DMS53 treated with DMSO at 0.1 percent for 48 hours (cell line): ENCODE data around the gene LIPT2.

Experiments
- DNase-seq: peaks from one replicate; lab custom pipeline; 2025; ENCODE audit not compliant: unreplicated experiment; lab: John Stamatoyannopoulos, UW

LIPT2 gene

GRCh38 chr11:74466916-74467885 lies 26.3 kb downstream of the LIPT2 start, which contains the start of gene KCNE3:
KCNE3 (minus strand) TSS chr11:74467549; CDS start chr11:74457563, 9,986 bp downstream.
- DNase-seq = no peak

GRCh38 chr11:74465291-74465708 lies 28.2 kb downstream of the LIPT2 start:
- no peak for DNase-seq

- no peak for DNase-seq
Measured at GRCh38 chr11:74464746-74465145, 28.8 kb downstream of the LIPT2 start.

GRCh38 chr11:74463216-74463615 lies 30.3 kb downstream of the LIPT2 start:
- no peak for DNase-seq

GRCh38 chr11:74462631-74463030 lies 30.9 kb downstream of the LIPT2 start:
- DNase-seq = no peak

GRCh38 chr11:74462009-74462408 lies 31.5 kb downstream of the LIPT2 start:
- DNase-seq = no peak

GRCh38 chr11:74460481-74461154 lies 32.9 kb downstream of the LIPT2 start:
- no peak for DNase-seq

- DNase-seq = no peak
Measured at GRCh38 chr11:74460065-74460464, 33.5 kb downstream of the LIPT2 start.

- no peak for DNase-seq
Measured at GRCh38 chr11:74459584-74459983, 33.9 kb downstream of the LIPT2 start.

- DNase-seq = no peak
Measured at GRCh38 chr11:74457356-74457755, 36.2 kb downstream of the LIPT2 start.

GRCh38 chr11:74453373-74453975 lies 40.0 kb downstream of the LIPT2 start:
- peak; percentile 84 for DNase-seq

GRCh38 chr11:74452366-74452765 lies 41.2 kb downstream of the LIPT2 start:
- DNase-seq = no peak

GRCh38 chr11:74450318-74450717 lies 43.2 kb downstream of the LIPT2 start:
- no peak for DNase-seq

- DNase-seq = peak; percentile 96
Measured at GRCh38 chr11:74449369-74449931, 44.1 kb downstream of the LIPT2 start.

- no peak for DNase-seq
Measured at GRCh38 chr11:74447720-74448119, 45.8 kb downstream of the LIPT2 start.

GRCh38 chr11:74446532-74446938 lies 47.0 kb downstream of the LIPT2 start:
- no peak for DNase-seq

- no peak for DNase-seq
Measured at GRCh38 chr11:74444173-74444826, 49.2 kb downstream of the LIPT2 start.

- DNase-seq = peak; percentile 91
Measured at GRCh38 chr11:74443071-74443864, 50.3 kb downstream of the LIPT2 start.

GRCh38 chr11:74442636-74443035 lies 50.9 kb downstream of the LIPT2 start:
- no peak for DNase-seq
